NT2/D1 (cell line): ENCODE measurements around the gene NFATC4.

Experiments
- SUZ12 ChIP-seq: IDR thresholded peaks from 2 replicates; pipeline ENCODE4 v1.6.1; 2011; ENCODE audit not compliant: insufficient read length, insufficient read depth; ENCODE audit errors: extremely low read depth
- YY1 ChIP-seq: IDR thresholded peaks from 2 replicates; pipeline ENCODE4 v1.6.1; 2011; ENCODE audit not compliant: insufficient read length, insufficient read depth
- ZNF274 ChIP-seq: IDR thresholded peaks from 2 replicates; pipeline ENCODE4 v1.6.1; 2011; ENCODE audit warnings: mild to moderate bottlenecking, low read depth, low read length

DNA sequence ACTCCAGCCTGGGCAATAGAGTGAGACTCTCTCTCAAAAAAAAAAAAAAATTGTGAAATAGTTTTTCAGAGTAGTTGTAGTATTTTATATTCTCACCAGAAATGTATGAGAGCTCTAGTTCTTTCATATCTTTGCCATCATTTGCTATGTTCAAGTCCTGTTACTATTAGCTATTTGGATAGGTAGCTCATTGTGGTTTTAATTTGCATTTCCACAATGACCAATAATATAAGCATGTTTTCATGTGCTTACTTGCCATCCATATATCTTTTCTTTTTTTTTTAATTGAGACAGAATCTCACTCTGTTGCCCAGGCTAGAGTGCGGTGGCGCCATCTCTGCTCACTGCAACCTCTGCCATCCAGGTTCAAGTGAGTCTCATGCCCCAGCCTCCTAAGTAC, 19.8 kb upstream of the NFATC4 start:
- TF ChIP-seq YY1 (no peak), SUZ12 (no peak), ZNF274 (no peak)
